Measurements from ENCODE around the gene PRKD2.

PRKD2 gene

DNA sequence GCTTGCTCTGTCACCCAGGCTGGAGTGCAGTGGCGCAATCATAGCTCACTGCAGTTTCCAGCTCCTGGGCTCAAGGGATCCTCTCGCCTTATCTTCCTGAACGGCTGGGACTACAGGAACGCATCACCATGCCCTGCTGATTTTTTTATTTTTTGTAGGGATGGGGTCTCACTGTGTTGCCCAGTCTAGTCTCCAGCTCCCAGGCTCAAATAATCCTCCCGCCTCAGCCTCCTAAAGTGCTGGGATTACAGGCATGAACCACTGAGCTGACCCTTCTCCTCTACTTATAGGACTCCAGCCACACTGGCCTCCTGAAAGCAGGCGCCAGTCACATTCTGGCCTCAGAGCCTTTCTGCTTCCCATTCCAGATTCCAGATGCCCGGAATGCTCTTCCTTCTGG, 66.5 kb downstream of the PRKD2 start:
- WGBS, 2 donors (ENCODE audit: extremely low coverage in 2 of 2, insufficient read length in 2 of 2, insufficient replicate concordance in 1 of 2), result no CpG with 5 or more reads among the region's 7 CpGs
- peaks cover 0 to 37% (median 25%) of the 10 kb centered on the region in 3 experiments for H3K27me3 ChIP-seq (ENCODE audit: control insufficient read depth in 3 of 3, insufficient read depth in 3 of 3, low read depth in 1 of 3, low read length in 3 of 3)

DNA sequence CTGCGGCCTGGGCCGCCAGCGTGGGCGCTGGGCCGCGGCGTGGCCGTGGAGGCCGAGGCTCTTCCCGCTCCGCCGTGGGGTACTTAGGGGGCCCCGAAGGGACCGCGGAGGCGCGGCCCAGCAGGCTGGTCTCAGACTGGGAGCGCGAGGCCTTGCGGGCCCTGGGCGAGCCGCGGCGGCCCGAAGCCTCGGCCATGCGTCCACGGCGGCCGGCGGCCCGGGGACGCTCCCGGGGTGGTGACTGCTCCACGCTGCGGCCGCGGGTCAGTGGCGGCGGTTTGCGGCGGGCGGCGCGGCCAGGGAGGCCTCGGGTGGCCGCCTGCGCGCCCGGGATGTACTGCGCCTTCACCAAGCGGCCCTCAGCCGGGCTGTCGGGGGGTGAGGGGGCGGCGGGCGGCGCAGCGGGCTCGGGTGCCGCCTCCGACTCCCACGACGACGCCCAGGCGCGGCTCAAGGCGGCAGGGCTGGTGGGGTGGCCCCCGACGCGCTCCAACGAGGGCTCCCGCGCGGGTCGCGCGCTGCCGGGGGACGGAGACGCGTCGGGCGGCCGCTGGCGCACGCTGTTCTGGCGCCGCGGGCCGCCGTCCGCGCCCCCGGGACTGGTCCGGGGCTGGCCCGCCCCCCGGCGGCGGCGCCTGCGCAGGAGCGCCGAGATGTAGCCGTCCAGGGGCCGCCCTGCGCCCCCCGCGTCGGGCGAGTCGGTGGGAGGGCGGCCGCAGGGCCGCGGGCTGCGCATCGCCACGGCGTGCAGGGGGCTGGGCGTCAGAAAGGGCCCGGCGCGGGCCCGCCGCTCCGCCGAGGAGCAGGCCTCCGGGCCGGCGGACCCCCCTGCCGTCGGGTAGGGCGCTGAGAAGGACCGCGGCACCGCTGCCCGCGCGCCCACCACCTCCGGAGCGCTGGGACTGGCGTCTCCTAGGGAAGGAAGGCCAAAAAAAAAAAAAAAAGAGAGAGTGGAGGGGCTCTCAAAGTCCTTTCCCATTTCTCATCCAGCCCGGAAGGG, 67.7 kb downstream of the PRKD2 start:
- Histone ChIP-seq H2AK5ac (ENCODE audit: low read depth, low read length) (peak overlapping the region; percentile 75), H2BK120ac (ENCODE audit: low read depth, low read length) (no peak overlapping the region), H4K8ac (ENCODE audit: low read depth, low read length) (no peak overlapping the region), H3K4me3 (ENCODE audit: low read length in 2 of 2) (peak overlapping the region in 1 of 2 donors; percentile 21), H4K91ac (ENCODE audit: low read depth, low read length, poor library complexity) (no peak overlapping the region), H3K27me3 (ENCODE audit: control insufficient read depth in 3 of 3, insufficient read depth in 3 of 3, low read depth in 1 of 3, low read length in 3 of 3) (peaks cover 0 to 37% (median 25%) of the 10 kb centered on the region in 3 experiments), H2BK15ac (ENCODE audit: low read length) (no peak overlapping the region), H3K9ac (ENCODE audit: low read depth, low read length, poor library complexity) (no peak overlapping the region), H2AFZ (ENCODE audit: low read length) (no peak overlapping the region), H3K23ac (ENCODE audit: low read depth, low read length, poor library complexity) (no peak overlapping the region), H3K18ac (ENCODE audit: low read length) (peak overlapping the region; percentile 59), H2BK12ac (ENCODE audit: low read length) (no peak overlapping the region), H3K4me1 (ENCODE audit: control insufficient read depth in 2 of 2, insufficient read depth in 1 of 2, low read depth in 1 of 2, low read length in 2 of 2) (peaks cover 3 to 6% of the 10 kb centered on the region in 2 donors), H3K4ac (ENCODE audit: low read length) (no peak overlapping the region), H3K4me2 (ENCODE audit: insufficient read depth, low read length, poor library complexity, severe bottlenecking) (peak overlapping the region; percentile 24), H3K27ac (replicated peaks; ENCODE audit: low read length) (no peak overlapping the region), H2BK5ac (ENCODE audit: low read length) (no peak overlapping the region), H3K9me3 (replicated peaks in 1 of 2; ENCODE audit: control insufficient read depth in 2 of 2, insufficient read depth in 1 of 2, low read depth in 1 of 2, low read length in 2 of 2) (peaks cover 12 to 19% of the 10 kb centered on the region in 2 donors), H3K14ac (ENCODE audit: low read length) (peak overlapping the region; percentile 82), H3K79me1 (ENCODE audit: low read depth, low read length) (no peaks in the 10 kb centered on the region), H3K36me3 (replicated peaks in 1 of 2; ENCODE audit: control insufficient read depth in 2 of 2, insufficient read depth in 2 of 2, low read length in 2 of 2) (no peaks in the 10 kb centered on the region)
- DNase-seq (ENCODE audit: low spot score), result no peak
- WGBS, 2 donors (ENCODE audit: extremely low coverage in 2 of 2, insufficient read length in 2 of 2, insufficient replicate concordance in 1 of 2), result no CpG with 5 or more reads among the region's 144 CpGs

More for the DNA sequence above, 66.5 kb downstream of the PRKD2 start:
- H2BK12ac ChIP-seq (ENCODE audit: low read length), result no peak overlapping the region
- no peak overlapping the region for H3K18ac ChIP-seq (ENCODE audit: low read length)
- no peak overlapping the region for H3K4me3 ChIP-seq (ENCODE audit: low read length in 2 of 2)
- H3K23ac ChIP-seq (ENCODE audit: low read depth, low read length, poor library complexity), result no peak overlapping the region
- no peak overlapping the region for H3K4ac ChIP-seq (ENCODE audit: low read length)
- H2BK120ac ChIP-seq (ENCODE audit: low read depth, low read length), result no peak overlapping the region
- H3K36me3 ChIP-seq (replicated peaks in 1 of 2; ENCODE audit: control insufficient read depth in 2 of 2, insufficient read depth in 2 of 2, low read length in 2 of 2), result no peaks in the 10 kb centered on the region
- H2BK15ac ChIP-seq (ENCODE audit: low read length), result no peak overlapping the region
- H3K4me2 ChIP-seq (ENCODE audit: insufficient read depth, low read length, poor library complexity, severe bottlenecking), result no peak overlapping the region
- no peak overlapping the region for H4K91ac ChIP-seq (ENCODE audit: low read depth, low read length, poor library complexity)
- no peak overlapping the region for H2AFZ ChIP-seq (ENCODE audit: low read length)
- peaks cover 6 to 11% of the 10 kb centered on the region in 2 donors for H3K4me1 ChIP-seq (ENCODE audit: control insufficient read depth in 2 of 2, insufficient read depth in 1 of 2, low read depth in 1 of 2, low read length in 2 of 2)
- H2BK5ac ChIP-seq (ENCODE audit: low read length), result no peak overlapping the region
- no peak overlapping the region for H3K14ac ChIP-seq (ENCODE audit: low read length)
- H2AK5ac ChIP-seq (ENCODE audit: low read depth, low read length), result no peak overlapping the region
- no peak overlapping the region for H3K9ac ChIP-seq (ENCODE audit: low read depth, low read length, poor library complexity)
- DNase-seq (ENCODE audit: low spot score), result no peak
- peaks cover 12 to 19% of the 10 kb centered on the region in 2 donors for H3K9me3 ChIP-seq (replicated peaks in 1 of 2; ENCODE audit: control insufficient read depth in 2 of 2, insufficient read depth in 1 of 2, low read depth in 1 of 2, low read length in 2 of 2)
- H3K27ac ChIP-seq (replicated peaks; ENCODE audit: low read length), result no peak overlapping the region
- H3K79me1 ChIP-seq (ENCODE audit: low read depth, low read length), result no peaks in the 10 kb centered on the region
- H4K8ac ChIP-seq (ENCODE audit: low read depth, low read length), result no peak overlapping the region

DNA sequence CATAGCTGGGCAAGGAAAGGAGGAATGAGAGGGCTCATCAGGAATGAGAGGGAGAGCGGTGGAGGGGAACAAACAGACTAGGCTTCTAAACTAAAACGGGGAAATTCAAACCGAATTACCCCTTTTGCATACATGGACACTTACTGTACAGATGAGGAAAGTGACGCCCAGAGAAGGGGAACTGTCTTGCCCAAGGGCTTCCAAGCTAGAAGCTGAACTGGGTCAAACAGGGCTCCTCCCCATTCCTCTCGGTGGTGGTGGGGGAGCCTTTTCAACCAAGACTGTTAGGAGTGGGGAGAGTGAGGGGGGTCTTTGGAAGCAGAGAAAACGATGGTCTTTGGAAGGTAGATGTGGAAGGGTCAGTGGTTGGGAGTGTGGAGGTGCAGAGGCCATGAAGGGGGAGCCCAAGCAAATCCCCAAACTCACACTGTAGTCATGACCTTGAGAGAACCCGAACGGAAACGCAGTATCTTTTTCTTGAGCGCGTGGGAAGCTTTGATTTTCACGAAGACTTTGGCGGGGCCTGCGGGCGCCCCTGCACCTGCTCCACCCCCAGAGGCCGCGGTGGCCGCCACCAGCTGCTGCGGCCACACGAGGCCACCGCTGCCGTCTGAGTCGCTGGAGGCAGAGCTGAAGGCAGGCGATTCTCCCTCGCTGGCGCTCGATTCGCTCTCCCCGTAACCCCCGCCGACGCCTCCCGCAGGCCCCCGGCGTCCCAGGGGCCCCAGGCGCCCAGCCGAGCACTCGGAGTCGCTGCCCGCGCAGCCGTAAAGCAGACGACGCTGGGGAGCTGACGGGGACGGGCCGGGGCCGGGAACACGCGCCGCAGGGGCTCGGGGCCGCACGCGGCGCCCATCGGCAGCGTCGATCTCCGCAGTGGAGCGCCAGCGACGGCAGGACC, 68.6 kb downstream of the PRKD2 start:
- Histone ChIP-seq H3K27me3 (ENCODE audit: control insufficient read depth in 3 of 3, insufficient read depth in 3 of 3, low read depth in 1 of 3, low read length in 3 of 3) (peaks cover 0 to 37% (median 25%) of the 10 kb centered on the region in 3 experiments), H2BK120ac (ENCODE audit: low read depth, low read length) (no peak overlapping the region), H3K79me1 (ENCODE audit: low read depth, low read length) (no peaks in the 10 kb centered on the region)

More for the DNA sequence above, 68.6 kb downstream of the PRKD2 start:
- Histone ChIP-seq H3K18ac (ENCODE audit: low read length) (peak overlapping the region; percentile 59), H3K27ac (replicated peaks; ENCODE audit: low read length) (no peak overlapping the region), H3K23ac (ENCODE audit: low read depth, low read length, poor library complexity) (no peak overlapping the region), H4K91ac (ENCODE audit: low read depth, low read length, poor library complexity) (no peak overlapping the region), H3K9ac (ENCODE audit: low read depth, low read length, poor library complexity) (no peak overlapping the region), H2BK5ac (ENCODE audit: low read length) (no peak overlapping the region), H3K9me3 (replicated peaks in 1 of 2; ENCODE audit: control insufficient read depth in 2 of 2, insufficient read depth in 1 of 2, low read depth in 1 of 2, low read length in 2 of 2) (peaks cover 12 to 19% of the 10 kb centered on the region in 2 donors), H3K4ac (ENCODE audit: low read length) (no peak overlapping the region), H2BK15ac (ENCODE audit: low read length) (no peak overlapping the region), H4K8ac (ENCODE audit: low read depth, low read length) (peak overlapping the region; percentile 30), H3K4me1 (ENCODE audit: control insufficient read depth in 2 of 2, insufficient read depth in 1 of 2, low read depth in 1 of 2, low read length in 2 of 2) (peaks cover 0 to 2% of the 10 kb centered on the region in 2 donors), H2BK12ac (ENCODE audit: low read length) (no peak overlapping the region), H2AFZ (ENCODE audit: low read length) (no peak overlapping the region), H2AK5ac (ENCODE audit: low read depth, low read length) (peak overlapping the region; percentile 75), H3K4me2 (ENCODE audit: insufficient read depth, low read length, poor library complexity, severe bottlenecking) (no peak overlapping the region), H3K36me3 (replicated peaks in 1 of 2; ENCODE audit: control insufficient read depth in 2 of 2, insufficient read depth in 2 of 2, low read length in 2 of 2) (no peaks in the 10 kb centered on the region), H3K4me3 (ENCODE audit: low read length in 2 of 2) (no peak overlapping the region), H3K14ac (ENCODE audit: low read length) (peak overlapping the region; percentile 82)
- WGBS, 2 donors (ENCODE audit: extremely low coverage in 2 of 2, insufficient read length in 2 of 2, insufficient replicate concordance in 1 of 2), result no CpG with 5 or more reads among the region's 63 CpGs
- DNase-seq (ENCODE audit: low spot score), result no peak
